ENCODE measurements around the gene NKRF.

Gene NKRF

DNA sequence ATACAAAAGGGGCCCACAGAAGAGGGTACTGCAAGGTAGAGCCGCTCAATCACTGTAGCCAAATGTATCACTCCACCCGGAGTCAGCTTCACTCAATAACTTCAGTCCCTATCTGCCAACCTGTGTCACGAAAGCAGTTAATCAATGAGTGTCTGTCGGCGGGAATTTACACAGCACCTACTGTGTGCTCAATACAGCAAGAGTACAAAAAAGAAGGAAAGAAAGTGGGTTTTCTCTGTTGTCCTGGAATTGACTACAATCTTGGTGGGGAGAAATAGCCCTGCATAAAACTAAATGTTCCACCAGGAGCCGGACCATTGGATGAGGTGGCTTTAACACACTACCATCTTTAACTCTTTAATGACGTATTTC is 780 bp upstream of the NKRF start:
- no peak for DNase-seq

DNA sequence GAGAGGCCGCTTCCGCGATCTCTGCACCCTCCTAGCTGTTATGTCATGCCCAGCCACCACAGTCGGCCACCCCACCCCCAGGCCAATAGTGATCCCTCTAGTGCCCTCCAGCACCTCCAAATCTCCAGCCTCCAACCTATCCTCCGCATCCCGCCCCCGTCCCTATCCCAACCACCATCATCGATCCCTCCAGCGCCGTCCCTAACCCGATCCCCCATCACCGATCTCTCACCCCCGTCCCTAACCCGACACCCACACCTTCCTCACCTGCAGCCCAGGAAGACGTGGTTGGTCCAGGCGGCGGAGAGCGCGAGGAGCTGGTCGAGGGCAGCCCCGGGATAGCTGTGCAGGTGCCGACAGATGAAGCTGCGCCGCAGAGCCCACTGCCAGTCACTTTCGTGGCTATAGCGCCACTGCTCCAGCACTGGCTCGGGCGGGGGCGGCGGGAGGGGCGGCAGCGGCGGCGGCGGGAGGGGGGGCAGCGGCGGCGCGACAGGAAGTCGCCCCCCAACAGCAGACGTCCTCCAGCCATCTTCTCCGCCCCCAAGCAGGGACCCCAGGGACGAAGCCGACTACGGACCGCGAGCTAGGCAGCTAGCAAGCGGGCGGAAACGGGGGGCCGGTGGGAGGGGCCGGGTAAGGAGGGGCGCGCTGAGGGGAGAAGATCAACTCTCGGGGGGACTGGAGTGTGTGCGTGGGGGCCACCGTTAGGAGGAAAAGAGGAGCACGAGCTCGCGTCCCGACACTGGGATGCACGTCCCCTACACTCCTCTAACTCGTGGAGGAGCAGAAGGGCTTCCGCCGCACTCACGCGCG is 552 bp downstream of the NKRF start:
- DNase-seq: peak in 1 of 2 experiments; percentile 41

DNA sequence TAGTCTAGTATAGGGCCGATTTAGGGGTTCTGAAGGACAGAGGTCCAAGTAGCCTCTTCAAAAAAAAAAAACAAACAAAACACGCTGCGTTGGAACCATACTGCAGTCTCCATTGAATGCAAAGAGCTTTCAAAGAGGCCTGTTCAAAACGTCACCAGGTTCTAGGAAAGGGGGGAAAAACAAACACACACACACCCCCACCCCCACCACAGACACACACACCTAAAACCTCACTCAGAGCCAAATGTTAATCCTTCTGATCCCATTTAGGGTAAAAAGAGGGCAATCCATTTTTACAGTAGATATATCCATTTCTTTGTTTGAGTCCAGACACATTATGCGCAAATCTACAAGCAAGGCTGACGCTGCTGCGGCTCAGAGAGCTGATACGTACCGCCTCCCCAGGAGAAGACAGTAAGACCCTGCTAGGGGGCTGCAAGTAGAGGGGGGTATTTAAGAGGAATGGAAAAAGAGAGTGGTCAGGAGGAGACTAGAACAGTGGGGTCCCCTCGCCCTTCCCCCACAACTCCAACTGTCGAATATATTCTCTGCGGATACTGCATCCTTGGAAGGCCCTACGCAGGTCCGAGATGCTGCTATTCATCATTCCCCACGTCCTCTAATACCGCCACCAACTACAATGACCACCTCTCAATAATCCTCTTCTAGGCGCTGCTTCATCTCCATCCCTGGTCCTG is 1.3 kb downstream of the NKRF start:
- DNase-seq: peak in 1 of 2 experiments; percentile 28

DNA sequence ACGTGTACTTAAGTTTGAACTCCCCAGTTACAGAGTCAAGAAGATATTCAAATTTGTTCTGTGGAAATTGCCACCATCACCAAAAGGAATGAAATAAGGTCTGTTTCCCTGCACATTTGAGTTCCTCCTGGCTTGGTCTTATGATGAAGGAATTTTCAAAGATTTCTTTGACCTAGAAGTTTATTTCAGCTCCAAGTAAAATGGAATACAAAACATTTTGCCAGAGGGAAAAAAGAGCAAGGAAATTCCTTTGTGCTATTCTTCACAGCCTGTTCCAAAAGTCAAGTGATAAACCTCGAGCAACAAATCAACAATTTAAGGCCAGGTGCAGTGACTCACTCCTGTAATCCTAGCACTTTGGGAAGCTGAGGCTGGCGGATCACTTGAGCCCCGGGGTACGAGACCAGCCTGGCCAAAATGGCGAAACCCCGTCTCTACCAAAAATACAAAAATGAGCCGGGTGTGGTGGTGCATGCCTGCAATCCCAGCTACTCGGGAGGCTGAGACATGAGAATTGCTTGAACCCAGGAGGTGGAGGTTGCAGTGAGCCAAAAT is 3.4 kb downstream of the NKRF start:
- DNase-seq: no peak

DNA sequence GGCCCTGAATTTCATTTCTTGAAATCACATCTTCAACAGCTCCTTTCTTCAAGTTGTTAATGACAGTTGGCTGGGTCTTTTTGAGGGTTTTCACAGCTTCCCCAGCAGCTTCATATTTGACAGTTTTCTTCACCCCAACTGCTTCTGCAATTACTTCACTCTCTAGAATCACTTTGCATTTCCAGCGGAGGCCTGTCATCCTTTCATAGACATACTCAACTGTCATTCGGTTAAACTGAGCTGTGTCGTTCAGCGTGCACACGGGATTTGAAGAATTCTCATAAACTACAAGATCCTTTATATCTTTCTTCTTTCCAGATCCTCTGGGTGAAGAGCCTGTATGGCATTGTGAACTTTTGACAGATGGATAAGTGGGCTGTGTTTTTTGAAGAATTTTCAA is 16.4 kb downstream of the NKRF start:
- no peak for DNase-seq

DNA sequence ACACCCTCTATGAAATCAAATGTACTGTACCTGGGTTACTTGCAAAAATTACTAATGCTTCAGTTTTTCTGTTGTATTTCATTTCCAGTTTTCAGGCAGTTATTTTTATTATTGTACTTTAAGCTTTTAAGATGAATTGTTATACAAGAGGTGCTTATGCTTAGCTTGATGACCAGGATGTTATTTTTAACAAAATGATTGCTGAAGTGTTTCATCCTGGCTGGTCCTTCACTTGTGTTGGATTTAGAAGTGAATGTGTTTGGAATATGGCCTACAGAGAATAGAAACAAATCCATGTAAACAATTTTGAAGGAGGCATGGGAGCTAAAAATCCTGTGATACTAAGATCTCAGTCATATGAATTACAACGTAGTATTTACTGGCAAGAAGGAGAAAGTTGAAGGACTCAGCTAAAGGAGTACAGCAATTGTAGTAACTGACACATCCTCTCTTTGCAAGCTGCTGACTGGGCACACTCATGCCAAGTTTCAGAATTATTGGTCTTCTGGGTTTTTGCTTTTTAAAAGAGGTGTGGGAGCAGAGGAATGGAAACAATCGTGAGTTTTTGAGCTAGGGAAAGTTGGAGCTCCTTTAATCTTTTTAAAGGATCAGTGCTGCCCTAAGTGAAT is 22.7 kb downstream of the NKRF start:
- DNase-seq: no peak

DNA sequence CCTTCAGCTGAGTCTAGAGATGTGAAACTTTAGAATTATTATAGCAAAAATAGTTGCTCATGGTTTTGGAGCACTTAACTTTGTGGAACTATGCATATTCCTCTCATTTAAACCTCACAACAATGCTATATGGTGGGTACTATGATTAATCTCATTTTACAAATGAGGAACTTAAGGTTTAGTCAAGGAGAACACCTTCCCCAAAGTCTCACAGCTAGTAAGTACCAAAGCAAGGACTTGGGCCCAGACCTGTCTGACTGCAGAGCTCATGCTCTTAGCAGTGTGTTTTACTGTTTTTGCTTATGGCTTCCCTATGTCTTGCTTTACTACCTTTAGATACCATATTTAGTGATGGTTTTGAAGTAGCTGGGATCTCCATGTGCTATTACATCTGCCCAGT is 26.8 kb downstream of the NKRF start:
- no peak for DNase-seq

DNA sequence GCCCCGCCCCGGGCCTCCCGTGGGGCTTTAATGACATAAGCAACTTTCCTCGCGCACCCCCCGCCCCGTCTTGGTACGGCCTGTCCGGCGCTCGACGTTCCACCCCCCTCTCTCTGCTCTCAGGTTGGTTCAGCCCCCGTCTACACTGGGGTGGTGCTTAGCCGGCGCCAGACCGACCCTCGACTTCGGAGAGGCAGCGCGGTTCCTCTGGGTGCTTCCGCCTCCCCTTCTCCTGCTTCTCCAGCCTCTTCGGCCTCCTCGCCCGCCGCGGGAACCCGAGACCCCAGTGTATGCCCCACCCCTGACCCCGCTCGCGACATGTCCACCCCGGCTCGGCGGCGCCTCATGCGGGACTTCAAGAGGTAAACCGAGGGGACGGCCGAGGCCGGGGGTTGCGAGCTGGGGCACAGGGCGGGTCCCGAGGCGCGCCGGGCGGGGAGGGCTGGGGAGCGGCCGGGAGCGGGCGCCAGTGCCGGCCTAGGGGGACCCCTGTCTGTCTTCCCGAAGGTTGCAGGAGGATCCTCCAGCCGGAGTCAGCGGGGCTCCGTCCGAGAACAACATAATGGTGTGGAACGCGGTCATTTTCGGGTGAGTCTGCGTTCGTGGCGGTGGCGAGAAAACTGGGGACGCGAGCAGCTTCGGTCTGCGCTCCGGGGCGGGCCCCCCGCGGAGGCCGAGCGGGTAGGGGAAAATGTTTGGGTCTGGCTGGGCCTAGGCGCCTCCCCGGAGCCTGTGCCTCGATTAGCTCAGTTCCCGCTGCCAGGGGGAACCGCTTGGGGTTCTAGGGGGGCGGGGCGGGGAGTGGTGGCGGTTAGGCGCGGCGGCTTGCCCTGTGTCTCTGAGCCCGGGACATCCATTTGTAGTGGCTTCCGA is 31.6 kb downstream of the NKRF start, which contains the start of gene UBE2A:
Gene UBE2A (plus strand): TSS at position 170 of the 873 bp plus-strand sequence. CDS start 149 bp downstream, at position 319.
- DNase-seq: peak; percentile 79 to 93

DNA sequence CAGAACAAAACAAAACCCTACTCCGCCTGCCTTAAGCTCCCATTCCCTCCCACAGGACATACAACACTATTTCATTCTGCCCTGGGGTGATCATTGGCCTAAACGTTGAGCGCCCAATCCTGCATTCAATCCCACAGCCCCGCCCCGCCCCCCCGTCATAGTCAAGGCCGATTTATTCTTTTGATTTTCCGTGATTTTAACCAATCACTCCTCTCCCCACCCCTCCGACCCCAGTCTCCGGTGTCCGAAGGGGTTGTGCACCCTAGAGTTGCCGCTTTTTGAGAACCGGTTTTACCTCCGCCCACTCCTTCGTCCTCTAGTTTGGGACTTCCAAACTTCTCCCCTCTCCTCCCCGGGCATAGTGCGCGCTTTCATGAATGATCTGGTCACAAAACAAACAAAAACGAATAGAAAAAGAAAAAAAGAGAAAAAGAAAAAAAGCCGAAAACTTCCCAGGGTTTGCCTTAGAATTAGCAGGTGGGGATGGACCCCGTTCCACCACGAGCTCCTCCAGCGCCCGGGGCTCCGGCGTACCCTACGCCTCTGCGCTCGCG is 32.3 kb downstream of the NKRF start:
- DNase-seq: peak in 1 of 2 experiments; percentile 25

DNA sequence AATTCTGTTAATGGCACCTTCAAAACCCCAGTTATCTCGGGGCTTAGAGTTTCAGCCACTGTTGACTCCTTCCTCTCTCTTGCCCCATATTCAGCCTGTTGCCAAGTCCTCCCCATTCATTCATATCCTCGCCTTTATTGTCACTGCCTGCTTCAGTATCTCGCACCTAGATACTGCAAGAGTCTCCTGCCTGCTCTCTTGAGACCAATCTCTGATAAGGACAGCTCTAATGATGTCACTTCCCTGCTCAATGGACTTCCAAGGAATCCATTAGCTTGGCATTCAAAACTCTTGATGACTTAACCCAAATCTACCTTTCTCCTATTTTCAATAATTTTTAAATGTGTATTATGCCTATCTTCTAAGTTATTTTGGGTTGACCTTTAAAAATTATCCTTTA is 33.0 kb downstream of the NKRF start:
- DNase-seq: no peak

DNA sequence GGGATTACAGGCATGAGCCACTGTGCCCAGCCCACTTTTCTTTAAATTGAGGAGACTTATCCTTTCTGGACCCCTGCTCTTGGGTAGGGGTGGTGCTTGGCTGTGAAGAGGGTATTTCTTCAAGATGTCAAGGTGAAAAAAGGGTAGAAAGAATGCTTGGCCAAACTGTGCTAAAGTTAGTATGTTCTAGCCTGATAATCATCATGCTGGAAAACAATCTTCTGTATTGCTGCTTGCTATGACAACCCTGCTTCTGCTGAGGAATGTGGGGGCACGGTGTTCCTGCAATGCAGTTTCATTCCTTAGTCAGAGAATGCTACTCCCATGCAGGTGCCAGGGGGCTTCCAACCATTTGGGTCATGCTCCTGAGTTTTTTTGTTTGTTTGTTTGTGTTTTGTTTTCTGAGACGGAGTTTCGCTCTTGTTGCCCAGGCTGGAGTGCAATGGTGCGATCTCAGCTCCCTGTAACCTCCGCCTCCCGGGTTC is 35.8 kb downstream of the NKRF start:
- no peak for DNase-seq

DNA sequence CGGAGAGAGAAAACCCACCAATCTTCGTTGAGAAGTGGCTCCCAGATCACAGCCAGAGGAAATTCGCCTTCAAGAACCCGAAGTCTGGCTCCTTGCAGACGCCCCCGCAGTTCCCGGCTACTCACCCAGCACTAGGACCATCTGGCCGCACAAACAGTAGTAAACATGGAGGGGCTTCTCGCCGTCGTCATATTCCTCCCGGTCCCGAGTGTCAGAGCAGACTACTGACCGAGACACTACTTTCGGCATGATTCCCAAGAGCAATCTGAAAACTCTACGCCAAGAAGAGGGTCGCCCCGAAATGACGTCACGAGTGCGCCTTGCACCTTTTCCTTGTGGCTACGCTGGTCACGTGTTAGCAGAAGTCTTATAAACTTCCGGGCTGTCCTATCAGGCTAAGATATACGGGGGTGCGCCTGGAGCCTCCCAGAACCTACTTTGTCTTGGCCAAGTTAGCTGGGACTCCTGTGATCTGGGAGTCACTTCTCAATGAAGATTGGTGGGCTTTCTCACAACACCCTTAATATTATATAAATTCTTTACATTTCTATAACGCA is 41.0 kb downstream of the NKRF start, which contains the start of gene STEEP1:
Gene STEEP1 (minus strand): TSS at position 303 of the 557 bp plus-strand sequence. CDS start 54 bp downstream, at position 249.
- DNase-seq: peak; percentile 94 to 96

DNA sequence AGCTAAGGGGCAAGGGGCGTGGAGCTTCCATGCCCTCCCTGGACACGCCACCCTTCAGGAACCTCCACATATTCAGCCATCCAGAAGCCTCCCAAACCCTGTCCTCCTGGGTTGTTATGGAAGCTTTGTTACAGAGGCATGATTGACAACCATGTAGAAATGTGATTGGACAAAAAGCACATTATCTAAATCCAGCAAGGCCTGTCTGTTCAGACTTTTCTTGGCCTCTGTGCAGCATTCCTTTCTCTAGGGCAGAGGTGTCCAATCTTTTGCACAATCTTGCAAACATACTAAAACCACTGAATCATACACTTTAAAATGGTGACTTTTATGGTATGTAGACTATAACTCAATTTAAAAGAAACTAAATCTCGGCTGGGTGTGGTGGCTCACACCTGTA is 53.7 kb downstream of the NKRF start:
- DNase-seq: no peak

DNA sequence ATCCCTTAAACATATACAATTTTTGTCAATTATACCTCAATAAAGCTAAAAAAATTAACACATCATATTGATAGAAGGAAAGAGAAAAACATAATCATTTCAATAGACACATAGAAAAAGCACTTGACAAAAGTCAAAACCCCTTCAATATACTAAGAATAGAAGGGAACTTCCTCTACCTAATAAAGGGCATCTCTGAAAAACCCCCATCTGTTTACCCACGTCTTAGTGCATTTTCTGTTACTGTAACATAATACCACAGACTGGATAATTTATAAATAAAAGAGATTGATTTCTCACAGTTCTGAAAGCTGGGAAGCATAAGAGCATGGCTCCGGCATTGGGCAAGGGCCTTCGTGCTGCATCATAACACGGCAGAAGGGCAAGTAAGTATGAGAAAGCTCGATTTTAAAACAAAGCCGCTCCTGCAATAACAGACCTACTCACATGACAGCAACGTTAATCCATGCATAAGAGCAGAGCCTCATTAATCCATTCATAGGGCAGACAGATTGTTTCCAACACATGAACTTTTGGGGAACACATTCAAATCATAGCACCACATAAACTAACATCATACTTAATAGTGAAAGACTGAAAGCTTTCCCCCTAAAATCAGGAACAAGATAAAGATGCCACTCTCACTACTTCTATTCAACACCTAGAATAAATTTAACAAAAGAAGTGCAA is 56.8 kb downstream of the NKRF start:
- DNase-seq: peak in 1 of 2 experiments; percentile 73

DNA sequence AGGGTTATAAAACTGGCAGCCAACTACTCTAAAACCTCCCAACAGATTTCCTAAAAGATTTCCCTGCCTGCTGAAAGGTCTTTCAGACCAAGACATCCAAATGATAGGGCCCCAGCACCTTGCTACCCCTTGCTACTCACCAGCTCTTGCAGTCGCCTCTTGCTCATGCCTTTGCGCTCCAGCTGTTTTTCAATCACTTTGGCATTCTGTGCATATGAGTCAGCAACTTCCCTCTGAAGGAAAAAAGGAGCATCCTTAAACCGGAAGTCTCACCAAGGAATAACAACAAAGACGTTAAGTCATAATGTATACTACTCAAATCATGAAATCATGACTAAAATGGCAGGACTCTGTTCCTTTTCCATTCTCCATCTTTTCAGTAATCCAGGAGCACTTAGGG is 65.0 kb downstream of the NKRF start:
- no peak for DNase-seq

DNA sequence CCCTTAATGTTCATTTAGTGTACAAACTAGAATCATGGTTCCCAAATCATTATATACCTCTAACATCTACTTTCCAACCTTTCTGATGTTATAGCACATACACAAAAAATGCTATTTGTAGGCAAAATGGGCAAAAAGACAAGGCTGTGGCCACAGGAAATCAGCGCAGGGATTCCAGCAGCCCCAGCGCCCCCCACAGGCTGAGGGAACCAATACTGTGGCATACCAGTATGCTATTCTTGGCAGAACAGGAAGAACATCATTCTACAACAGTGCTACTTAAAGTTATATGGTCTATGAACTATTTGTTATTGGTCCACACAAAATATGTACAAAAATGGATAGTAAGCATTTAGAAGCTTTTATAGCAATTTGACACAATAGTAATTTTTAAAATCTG is 66.4 kb downstream of the NKRF start:
- no peak for DNase-seq

Data from NCI-H524 (cell line).